SK-N-SH (cell line): ENCODE data around the gene BLOC1S3. TPM values are rescaled to one million over a fixed set of nuclear protein-coding genes. Genes with fewer than 3 reads are reported as not detected.

Source experiments
- CTCF ChIA-PET: fragments of 300-600, 350-600 bp; formaldehyde crosslinking; extraction: SDS; loops from one replicate; lab custom pipeline; 2021; lab: Yijun Ruan, JAX
- POLR2A ChIA-PET: fragments of 350-600 bp; sonication (Branson Sonifier 250); formaldehyde crosslinking; extraction: SDS; loops from one replicate; lab custom pipeline; 2020; ENCODE audit warnings: antibody characterized with exemption, inconsistent platforms; lab: Yijun Ruan, JAX
- DNase-seq: peaks from one replicate; pipeline ENCODE4 v3.0.0; 2012
- H2AFZ ChIP-seq: fragments of 200-600 bp; sonication (generic); 2 replicates; pipeline ENCODE4 v1.8.1; 2016; ENCODE audit warnings: antibody characterized with exemption, mild to moderate bottlenecking, low read depth
- H3F3A ChIP-seq: fragments of 200-600 bp; sonication (generic); replicated peaks from 2 replicates; pipeline ENCODE3; 2016; ENCODE audit warnings: antibody characterized with exemption, mild to moderate bottlenecking; ENCODE audit not compliant: insufficient read depth
- H3K27ac ChIP-seq, 2 experiments: fragments of 200-500 bp in 1 of 2; fragments of 200-600 bp in 1 of 2; sonication (Bioruptor generic) in 1 of 2; sonication (generic), shearing (Covaris generic) in 1 of 2; 2 replicates each; pipeline versions ENCODE4 v1.5.1 to v1.6.1; 2014 to 2016; ENCODE audit warnings: low read depth in 2 of 2, inconsistent platforms in 1 of 2, low read length in 1 of 2, mild to moderate bottlenecking in 1 of 2, mixed read lengths in 1 of 2
- H3K27me3 ChIP-seq: fragments of 200-600 bp; sonication (generic), shearing (Covaris generic); 2 replicates; pipeline ENCODE4 v1.6.1; 2016; ENCODE audit warnings: mixed run types; ENCODE audit not compliant: insufficient read depth
- H3K36me3 ChIP-seq, 2 experiments: fragments of 200-500 bp in 1 of 2; fragments of 200-600 bp in 1 of 2; sonication (Bioruptor generic) in 1 of 2; sonication (generic) in 1 of 2; replicated peaks in 1 of 2; 2 replicates each; pipeline versions ENCODE3 to v1.5.1; 2014 to 2016; ENCODE audit warnings: low read length in 1 of 2, mild to moderate bottlenecking in 1 of 2; ENCODE audit not compliant: insufficient read depth in 2 of 2, control insufficient read depth in 1 of 2
- H3K4me1 ChIP-seq, 2 experiments: fragments of 200-500 bp in 1 of 2; fragments of 200-600 bp in 1 of 2; sonication (Bioruptor generic) in 1 of 2; sonication (generic), shearing (Covaris generic) in 1 of 2; 2 replicates each; pipeline versions ENCODE4 v1.5.1 to v1.6.1; 2014 to 2016; ENCODE audit warnings: low read depth in 1 of 2, low read length in 1 of 2, mixed run types in 1 of 2; ENCODE audit not compliant: insufficient read depth in 2 of 2, control insufficient read depth in 1 of 2
- H3K4me2 ChIP-seq: fragments of 200-600 bp; sonication (generic), shearing (Covaris generic); 2 replicates; pipeline ENCODE4 v1.6.1; 2017; ENCODE audit warnings: mixed run types
- H3K4me3 ChIP-seq, 2 experiments: fragments of 200-500 bp in 1 of 2; fragments of 200-600 bp in 1 of 2; sonication (Bioruptor generic) in 1 of 2; sonication (generic), shearing (Covaris generic) in 1 of 2; 2 replicates each; pipeline versions ENCODE4 v1.5.1 to v1.8.1; 2014 to 2016; ENCODE audit warnings: low read depth in 2 of 2, inconsistent platforms in 1 of 2, low read length in 1 of 2, mild to moderate bottlenecking in 1 of 2, mixed read lengths in 1 of 2, moderate library complexity in 1 of 2
- H3K79me2 ChIP-seq: fragments of 200-600 bp; sonication (generic); 2 replicates; pipeline ENCODE4 v1.8.1; 2017; ENCODE audit warnings: mild to moderate bottlenecking; ENCODE audit not compliant: insufficient read depth
- H3K9ac ChIP-seq: fragments of 200-600 bp; sonication (generic); 2 replicates; pipeline ENCODE4 v1.6.1; 2017; ENCODE audit warnings: mixed run types
- H3K9me2 ChIP-seq: fragments of 200-600 bp; sonication (generic); 2 replicates; pipeline ENCODE4 v1.6.1; 2017; ENCODE audit warnings: mixed run types
- H3K9me3 ChIP-seq: fragments of 200-600 bp; sonication (generic); 2 replicates; pipeline ENCODE4 v1.6.1; 2017; ENCODE audit warnings: mixed run types, mild to moderate bottlenecking, moderate library complexity
- H4K20me1 ChIP-seq: fragments of 200-600 bp; sonication (generic); 2 replicates; pipeline ENCODE4 v1.6.1; 2017; ENCODE audit warnings: mild to moderate bottlenecking, mixed run types; ENCODE audit not compliant: insufficient read depth
- CTCF ChIP-seq: fragments of 200-600 bp; sonication (generic); IDR thresholded peaks from 2 replicates; pipeline ENCODE4 v1.6.1; 2017; ENCODE audit warnings: antibody characterized with exemption, mild to moderate bottlenecking, moderate library complexity
- EZH2phosphoT487 ChIP-seq: fragments of 200-600 bp; sonication (generic); IDR thresholded peaks from 2 replicates; pipeline ENCODE4 v1.6.1; 2017; ENCODE audit warnings: low read depth, mixed run types, mild to moderate bottlenecking, antibody characterized with exemption, moderate library complexity, borderline replicate concordance
- FOSL2 ChIP-seq: IDR thresholded peaks from 2 replicates; pipeline ENCODE4 v1.4.0; 2012; ENCODE audit warnings: low read depth, mild to moderate bottlenecking, moderate library complexity, borderline replicate concordance
- FOXM1 ChIP-seq: IDR thresholded peaks from 2 replicates; pipeline ENCODE4 v1.4.0; 2012; ENCODE audit warnings: low read depth, mild to moderate bottlenecking
- GABPA ChIP-seq: IDR thresholded peaks from 2 replicates; pipeline ENCODE4 v1.4.0; 2012; ENCODE audit warnings: low read depth, mild to moderate bottlenecking
- GATA2 ChIP-seq: sonication (generic); formaldehyde crosslinking; IDR thresholded peaks from 2 replicates; pipeline ENCODE4 v1.5.0; 2020; ENCODE audit warnings: mild to moderate bottlenecking, missing genetic modification reagents
- IRF3 ChIP-seq: fragments of 150-350 bp; IDR thresholded peaks from 2 replicates; pipeline ENCODE4 v1.6.1; 2016; ENCODE audit warnings: mild to moderate bottlenecking, low read depth, low read length
- JUND ChIP-seq: IDR thresholded peaks from 2 replicates; pipeline ENCODE4 v1.4.0; 2012
- MEF2A ChIP-seq: IDR thresholded peaks from 2 replicates; pipeline ENCODE4 v1.4.0; 2012; ENCODE audit warnings: low read depth, borderline replicate concordance
- NFIC ChIP-seq: IDR thresholded peaks from 2 replicates; pipeline ENCODE4 v1.4.0; 2012; ENCODE audit warnings: borderline replicate concordance
- NRF1 ChIP-seq: IDR thresholded peaks from 2 replicates; pipeline ENCODE4 v1.6.1; 2012; ENCODE audit warnings: low read depth, mild to moderate bottlenecking, low read length
- POLR2AphosphoS5 ChIP-seq: IDR thresholded peaks from 2 replicates; pipeline ENCODE4 v1.6.1; 2012; ENCODE audit warnings: low read depth, low read length
- RAD21 ChIP-seq: IDR thresholded peaks from 2 replicates; pipeline ENCODE4 v1.6.1; 2012; ENCODE audit warnings: mild to moderate bottlenecking, low read length
- RFX5 ChIP-seq: IDR thresholded peaks from 2 replicates; pipeline ENCODE4 v1.6.1; 2012; ENCODE audit warnings: mild to moderate bottlenecking, improper control_type of control experiment, low read length
- RXRA ChIP-seq: IDR thresholded peaks from 2 replicates; pipeline ENCODE4 v1.4.0; 2012; ENCODE audit warnings: low read depth, mild to moderate bottlenecking, borderline replicate concordance
- SMC3 ChIP-seq: IDR thresholded peaks from 2 replicates; pipeline ENCODE4 v1.6.1; 2012; ENCODE audit warnings: low read depth, low read length, improper control_type of control experiment
- TAF1 ChIP-seq: IDR thresholded peaks from 2 replicates; pipeline ENCODE4 v1.6.1; 2012; ENCODE audit warnings: low read depth, mild to moderate bottlenecking, low read length, moderate library complexity, borderline replicate concordance
- USF2 ChIP-seq: fragments of 150-350 bp; IDR thresholded peaks from 2 replicates; pipeline ENCODE4 v1.6.1; 2017; ENCODE audit warnings: antibody characterized with exemption, low read length, low read depth, borderline replicate concordance
- WGBS: methylation state at CpG from one replicate; pipeline ENCODE4 v1.1.6; 2017; ENCODE audit warnings: low lambda C conversion rate; 5-methylcytosine and 5-hydroxymethylcytosine counted together
- polyA plus RNA-seq, 3 experiments: library from polyadenylated mRNA; depleted of rRNA; stranded (reverse); fragments of >200 nt; gene quantifications; 2 replicates each; pipeline ENCODE4 v1.2.3, GENCODE V29; 2012
- TF ChIP-seq, protein P1 (sequence below): IDR thresholded peaks from 2 replicates; pipeline ENCODE4 v1.4.0; 2012; ENCODE audit warnings: low read depth
- TF ChIP-seq, protein P2 (sequence below): IDR thresholded peaks from 2 replicates; pipeline ENCODE4; 2012
- TF ChIP-seq, protein P3 (sequence below): IDR thresholded peaks from 2 replicates; pipeline ENCODE4 v1.4.0; 2012; ENCODE audit warnings: low read depth, borderline replicate concordance

BLOC1S3 gene
- polyA plus RNA-seq, 1 of the 3 experiments (the other 2 are of a cell fraction): 3.0 TPM

GRCh38 chr19:45172173-45172572 is 6.4 kb upstream of the BLOC1S3 start:
- TF ChIP-seq, protein P1, sequence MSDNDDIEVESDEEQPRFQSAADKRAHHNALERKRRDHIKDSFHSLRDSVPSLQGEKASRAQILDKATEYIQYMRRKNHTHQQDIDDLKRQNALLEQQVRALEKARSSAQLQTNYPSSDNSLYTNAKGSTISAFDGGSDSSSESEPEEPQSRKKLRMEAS: no peak
- no peak for TF ChIP-seq RAD21
- no peak for TF ChIP-seq RFX5
- TF ChIP-seq, protein P2, sequence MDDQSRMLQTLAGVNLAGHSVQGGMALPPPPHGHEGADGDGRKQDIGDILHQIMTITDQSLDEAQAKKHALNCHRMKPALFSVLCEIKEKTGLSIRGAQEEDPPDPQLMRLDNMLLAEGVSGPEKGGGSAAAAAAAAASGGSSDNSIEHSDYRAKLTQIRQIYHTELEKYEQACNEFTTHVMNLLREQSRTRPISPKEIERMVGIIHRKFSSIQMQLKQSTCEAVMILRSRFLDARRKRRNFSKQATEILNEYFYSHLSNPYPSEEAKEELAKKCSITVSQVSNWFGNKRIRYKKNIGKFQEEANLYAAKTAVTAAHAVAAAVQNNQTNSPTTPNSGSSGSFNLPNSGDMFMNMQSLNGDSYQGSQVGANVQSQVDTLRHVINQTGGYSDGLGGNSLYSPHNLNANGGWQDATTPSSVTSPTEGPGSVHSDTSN: no peak
- no peak for TF ChIP-seq NRF1
- TF ChIP-seq MEF2A: no peak
- no peak for TF ChIP-seq SMC3
- TF ChIP-seq, protein P3, sequence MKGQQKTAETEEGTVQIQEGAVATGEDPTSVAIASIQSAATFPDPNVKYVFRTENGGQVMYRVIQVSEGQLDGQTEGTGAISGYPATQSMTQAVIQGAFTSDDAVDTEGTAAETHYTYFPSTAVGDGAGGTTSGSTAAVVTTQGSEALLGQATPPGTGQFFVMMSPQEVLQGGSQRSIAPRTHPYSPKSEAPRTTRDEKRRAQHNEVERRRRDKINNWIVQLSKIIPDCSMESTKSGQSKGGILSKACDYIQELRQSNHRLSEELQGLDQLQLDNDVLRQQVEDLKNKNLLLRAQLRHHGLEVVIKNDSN: no peak
- TF ChIP-seq RXRA: no peak
- TF ChIP-seq GABPA: no peak
- no peak for TF ChIP-seq EZH2phosphoT487
- TF ChIP-seq USF2: no peak
- no peak for TF ChIP-seq FOXM1
- TF ChIP-seq NFIC: no peak
- TF ChIP-seq, all 33 proteins: peak for 0
- H3K9me2 ChIP-seq: no peaks in the 10 kb centered on the region
- ChIA-PET CTCF (no interaction called here), POLR2A (no interaction called here)
- H2AFZ ChIP-seq: no peak overlapping the region
- no peak for DNase-seq
- 42% methylated on average over 2 of the region's 4 CpGs for WGBS
- no peak overlapping the region for H3K9ac ChIP-seq
- no peaks in the 10 kb centered on the region for H3F3A ChIP-seq
- no peak overlapping the region for H3K27ac ChIP-seq
- no peak overlapping the region for H3K4me2 ChIP-seq
- H3K4me1 ChIP-seq: peaks cover 0 to 2% of the 10 kb centered on the region in 2 experiments; a peak in 1 of 4 replicates
- no peaks in the 10 kb centered on the region for H4K20me1 ChIP-seq
- no peaks in the 10 kb centered on the region for H3K36me3 ChIP-seq
- H3K4me3 ChIP-seq: no peak overlapping the region
- no peaks in the 10 kb centered on the region for H3K9me3 ChIP-seq
- no peaks in the 10 kb centered on the region for H3K27me3 ChIP-seq
- H3K79me2 ChIP-seq: peaks cover 6% of the 10 kb centered on the region; the same call in 1 of the 2 replicates

GRCh38 chr19:45172611-45173208 is 5.9 kb upstream of the BLOC1S3 start:
- H3K4me2 ChIP-seq: no peak overlapping the region
- no peaks in the 10 kb centered on the region for H3K27me3 ChIP-seq
- H3F3A ChIP-seq: peaks cover 4% of the 10 kb centered on the region
- no peaks in the 10 kb centered on the region for H3K36me3 ChIP-seq
- H3K4me1 ChIP-seq: peaks cover 0 to 5% of the 10 kb centered on the region in 2 experiments; a peak in 1 of 4 replicates
- H3K79me2 ChIP-seq: peaks cover 10% of the 10 kb centered on the region; the same call in 1 of the 2 replicates
- H3K4me3 ChIP-seq: no peak overlapping the region
- no peak overlapping the region for H3K9ac ChIP-seq
- no peaks in the 10 kb centered on the region for H3K9me2 ChIP-seq
- WGBS: 100% methylated on average over 4 of the region's 18 CpGs
- H3K9me3 ChIP-seq: no peaks in the 10 kb centered on the region
- H2AFZ ChIP-seq: no peak overlapping the region
- ChIA-PET POLR2A (interaction anchor here (0.5 kb wide), 1 partner anchor 143 kb away, joined by 6 read pairs; no protein-coding TSS in a partner anchor), CTCF (no interaction called here)
- no peaks in the 10 kb centered on the region for H4K20me1 ChIP-seq
- H3K27ac ChIP-seq: no peak overlapping the region
- DNase-seq: no peak
- TF ChIP-seq GATA2 (CRISPR knock-in tag) (no peak), EZH2phosphoT487 (no peak), POLR2AphosphoS5 (no peak), JUND (no peak), USF2 (no peak), IRF3 (no peak), TAF1 (no peak), SMC3 (no peak), NRF1 (no peak), FOSL2 (no peak), CTCF (no peak)
